ENCODE measurements around the gene PAIP2. TPM values are rescaled to one million over a fixed set of nuclear protein-coding genes. Genes with fewer than 3 reads are reported as not detected.
A peak's percentile ranks its signal among the peaks of the same experiment; 100 is the strongest.

The PAIP2 gene
- total RNA-seq, 1 donor from 2014 or later: 87.7 TPM

DNA sequence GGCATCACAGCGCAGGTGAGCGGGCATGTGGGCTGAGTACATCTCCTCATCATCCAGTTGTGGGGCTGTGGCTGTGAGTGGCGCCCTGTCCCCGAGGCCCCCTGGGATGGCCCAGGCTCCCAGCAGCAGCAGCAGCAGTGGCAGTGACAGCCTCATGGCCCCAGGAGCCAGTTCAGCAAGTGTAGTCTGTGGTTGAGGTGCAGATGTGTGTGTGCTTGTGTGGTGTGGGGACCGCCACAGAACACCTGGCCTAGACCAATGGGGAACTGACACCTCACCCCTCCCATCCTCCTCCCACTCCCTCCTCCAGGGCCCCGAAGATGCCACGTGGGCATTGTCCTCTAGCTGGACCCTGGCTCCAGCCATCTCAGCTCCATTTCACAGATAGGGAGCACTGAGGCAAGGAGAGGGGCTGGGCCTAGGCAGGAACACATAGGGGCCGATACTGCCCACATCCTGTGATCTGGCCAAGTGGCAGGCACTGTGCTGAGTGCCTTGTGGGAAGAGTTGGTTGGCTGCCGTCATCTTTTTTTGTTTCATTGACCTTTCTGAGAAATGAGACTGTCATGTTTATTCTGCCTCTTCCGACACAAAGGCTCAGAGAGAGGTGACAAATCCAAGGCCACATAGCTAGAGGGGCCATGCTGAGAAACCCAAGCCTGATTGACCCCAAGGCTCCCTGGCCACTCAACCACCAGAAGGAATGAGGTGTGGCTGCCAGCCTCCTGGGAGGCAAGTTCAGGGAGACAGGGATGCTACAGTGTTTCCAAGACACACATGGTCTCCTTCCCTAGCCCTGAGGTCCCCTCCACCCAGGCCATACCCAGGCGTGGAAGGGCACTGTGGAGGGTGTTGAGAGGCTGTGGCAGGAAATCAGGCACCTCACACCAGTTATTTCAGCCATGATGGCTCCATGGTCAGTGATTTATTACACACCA, 48.3 kb downstream of the PAIP2 start, which contains the start of gene MZB1:
Gene MZB1 (minus strand): TSS at position 213 of the 938 bp plus-strand sequence. CDS start 57 bp downstream, at position 156.
- H3K4me1 Mint-ChIP-seq (ENCODE audit: unreplicated experiment): peaks cover 4% of the 10 kb centered on the region
- H3K4me3 Mint-ChIP-seq: no peak within 1 kb of the TSS
- no peaks in the 10 kb centered on the region for H3K36me3 Mint-ChIP-seq
- H3K27ac Mint-ChIP-seq: no peak within 1 kb of the TSS
- peaks cover 28% of the 10 kb centered on the region for H3K27me3 Mint-ChIP-seq
- H3K9me3 Mint-ChIP-seq: no peaks in the 10 kb centered on the region
- DNase-seq (ENCODE audit: extremely low spot score, unreplicated experiment): no peak
- TF ChIP-seq, protein P1, sequence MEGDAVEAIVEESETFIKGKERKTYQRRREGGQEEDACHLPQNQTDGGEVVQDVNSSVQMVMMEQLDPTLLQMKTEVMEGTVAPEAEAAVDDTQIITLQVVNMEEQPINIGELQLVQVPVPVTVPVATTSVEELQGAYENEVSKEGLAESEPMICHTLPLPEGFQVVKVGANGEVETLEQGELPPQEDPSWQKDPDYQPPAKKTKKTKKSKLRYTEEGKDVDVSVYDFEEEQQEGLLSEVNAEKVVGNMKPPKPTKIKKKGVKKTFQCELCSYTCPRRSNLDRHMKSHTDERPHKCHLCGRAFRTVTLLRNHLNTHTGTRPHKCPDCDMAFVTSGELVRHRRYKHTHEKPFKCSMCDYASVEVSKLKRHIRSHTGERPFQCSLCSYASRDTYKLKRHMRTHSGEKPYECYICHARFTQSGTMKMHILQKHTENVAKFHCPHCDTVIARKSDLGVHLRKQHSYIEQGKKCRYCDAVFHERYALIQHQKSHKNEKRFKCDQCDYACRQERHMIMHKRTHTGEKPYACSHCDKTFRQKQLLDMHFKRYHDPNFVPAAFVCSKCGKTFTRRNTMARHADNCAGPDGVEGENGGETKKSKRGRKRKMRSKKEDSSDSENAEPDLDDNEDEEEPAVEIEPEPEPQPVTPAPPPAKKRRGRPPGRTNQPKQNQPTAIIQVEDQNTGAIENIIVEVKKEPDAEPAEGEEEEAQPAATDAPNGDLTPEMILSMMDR (conservative IDR thresholded peaks at IDR 0.05): no peak

DNA sequence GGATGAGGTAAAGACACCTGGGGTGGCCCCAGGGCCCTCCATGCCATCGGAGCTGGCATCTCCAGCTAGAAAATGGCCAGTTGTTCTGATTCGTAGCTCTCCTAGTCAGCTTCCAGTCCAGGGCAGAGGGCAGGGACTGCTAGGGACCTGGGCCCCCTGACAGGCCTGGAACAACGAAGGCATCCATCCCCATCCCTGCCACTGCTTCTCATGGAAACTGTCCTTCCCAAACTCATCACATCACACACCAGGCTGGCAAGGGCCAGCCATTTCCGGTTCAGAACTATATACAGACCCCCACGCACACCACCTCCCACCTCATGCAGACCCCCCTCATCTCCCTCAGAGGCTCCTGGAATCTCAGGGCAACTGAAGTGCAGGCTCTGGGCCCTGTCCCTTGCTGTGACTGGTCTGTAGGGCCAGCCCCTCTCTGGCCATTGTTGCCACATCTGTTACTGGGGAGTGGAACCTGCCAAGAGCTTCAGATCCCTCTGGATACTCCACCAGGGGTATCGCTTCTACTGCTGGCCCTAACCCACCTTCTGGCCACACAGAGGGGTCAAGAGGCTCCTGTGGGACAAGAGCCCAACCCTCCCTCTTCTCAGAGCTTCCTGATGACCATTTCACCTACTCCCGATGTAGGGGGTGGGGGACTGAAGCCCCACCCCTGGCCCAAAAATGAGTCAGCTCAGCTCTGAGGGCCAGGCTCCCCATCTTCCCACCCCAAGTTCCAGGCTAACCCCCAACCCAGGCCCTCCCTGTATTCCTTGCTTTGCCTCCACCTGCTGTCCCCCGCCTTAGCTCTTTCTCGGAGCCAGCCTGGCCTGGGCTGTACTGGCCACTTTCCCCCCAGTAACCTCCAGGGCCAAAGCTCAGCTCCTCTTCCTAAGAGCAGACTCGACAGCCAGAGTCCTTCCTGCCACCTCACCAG, 49.2 kb downstream of the PAIP2 start:
- H3K27ac Mint-ChIP-seq: peak overlapping the region; percentile 41
- H3K27me3 Mint-ChIP-seq: peaks cover 38% of the 10 kb centered on the region
- DNase-seq (ENCODE audit: extremely low spot score, unreplicated experiment): no peak
- no peaks in the 10 kb centered on the region for H3K9me3 Mint-ChIP-seq
- H3K4me3 Mint-ChIP-seq: peak overlapping the region; percentile 79
- H3K36me3 Mint-ChIP-seq: no peaks in the 10 kb centered on the region
- peaks cover 4% of the 10 kb centered on the region for H3K4me1 Mint-ChIP-seq (ENCODE audit: unreplicated experiment)
- TF ChIP-seq, protein P1 (conservative IDR thresholded peaks at IDR 0.05): no peak

DNA sequence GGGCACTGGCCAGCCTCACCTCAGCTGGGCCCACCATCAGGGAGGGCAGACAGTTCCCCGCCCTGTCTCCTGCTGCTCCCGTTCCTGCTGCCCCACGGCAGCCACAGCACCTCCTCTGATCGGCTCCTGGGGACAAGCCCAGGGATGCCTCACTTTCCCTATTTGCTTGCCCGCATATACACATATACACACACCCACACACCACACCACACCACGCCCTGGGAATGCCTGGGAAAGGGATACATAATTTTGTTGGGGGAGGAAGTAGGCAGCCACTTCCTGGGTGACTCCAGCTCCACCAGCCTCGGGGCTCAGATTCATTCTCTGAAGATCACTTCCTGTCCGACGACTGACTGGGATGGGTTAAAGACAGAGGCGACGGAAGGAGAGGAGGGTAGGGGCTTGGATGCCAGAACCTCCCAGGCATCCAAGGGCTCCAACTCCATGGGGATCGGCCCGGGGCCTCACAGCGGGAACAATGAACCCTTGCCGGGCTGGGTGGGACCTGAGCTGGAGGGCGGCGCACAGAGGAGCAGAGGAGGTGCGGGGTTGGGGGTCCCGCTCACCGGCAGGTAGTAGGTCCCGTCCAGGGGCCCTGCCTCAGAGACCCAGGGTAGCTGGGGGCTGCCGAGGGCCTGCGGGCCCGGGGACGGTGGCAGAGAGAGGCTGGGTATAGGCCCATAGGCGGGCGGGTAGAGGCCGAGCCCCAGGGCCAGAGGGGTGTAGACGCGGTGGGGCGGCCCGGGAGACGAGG, 50.1 kb downstream of the PAIP2 start:
- Mint-ChIP-seq H3K4me3 (peak overlapping the region; percentile 79), H3K36me3 (no peaks in the 10 kb centered on the region), H3K27ac (peak overlapping the region; percentile 41), H3K4me1 (ENCODE audit: unreplicated experiment) (peaks cover 4% of the 10 kb centered on the region), H3K9me3 (no peaks in the 10 kb centered on the region), H3K27me3 (peaks cover 46% of the 10 kb centered on the region)
- TF ChIP-seq, protein P1 (conservative IDR thresholded peaks at IDR 0.05): no peak
- no peak for DNase-seq (ENCODE audit: extremely low spot score, unreplicated experiment)

DNA sequence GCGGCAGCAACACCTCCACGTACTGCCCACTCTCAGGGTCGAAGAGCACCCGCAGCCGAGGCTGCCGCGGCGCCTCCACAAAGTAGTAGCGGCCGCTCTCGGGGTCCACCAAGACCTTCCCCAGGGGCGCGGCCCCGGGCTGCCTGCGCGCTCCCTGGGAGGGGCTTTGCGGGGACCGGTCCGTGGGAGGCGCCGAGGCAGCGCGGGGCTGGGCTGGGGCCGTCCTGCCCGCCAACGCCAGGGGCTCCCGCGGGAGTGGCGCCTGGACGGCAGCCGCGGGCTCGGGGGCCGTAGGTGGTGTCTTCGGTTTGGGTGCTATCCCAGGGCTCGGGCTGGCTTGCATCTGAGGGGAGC, 50.6 kb downstream of the PAIP2 start:
- Mint-ChIP-seq H3K9me3 (no peaks in the 10 kb centered on the region), H3K4me1 (ENCODE audit: unreplicated experiment) (peaks cover 4% of the 10 kb centered on the region), H3K27ac (no peak overlapping the region), H3K4me3 (no peak overlapping the region), H3K27me3 (peaks cover 52% of the 10 kb centered on the region), H3K36me3 (peaks cover 4% of the 10 kb centered on the region)
- TF ChIP-seq, protein P1 (conservative IDR thresholded peaks at IDR 0.05): no peak
- DNase-seq (ENCODE audit: extremely low spot score, unreplicated experiment): no peak

Measured in type B pancreatic cell (in vitro differentiated cells).